Heart right ventricle (tissue), 16 donors: ENCODE measurements around the gene STARD7. TPM values are rescaled to one million over a fixed set of nuclear protein-coding genes. Genes with fewer than 3 reads are reported as not detected.
"Not testable (repeated sequence)": the region's sequence is repeated elsewhere in the genome, so short reads cannot be mapped to it uniquely, and the experiment has no call there.

Experiments
- ATAC-seq, 8 donors: fragments of 200-7000 bp; cut with Tn5 transposase; one replicate each; pipeline ENCODE4 v1.9.1; 2020; ENCODE audit warnings: mild to moderate bottlenecking in 8 of 8, moderate library complexity in 8 of 8, moderate number of reproducible peaks in 1 of 8
- DNase-seq, 2 donors: peaks; one replicate each; pipeline ENCODE4 v3.0.0-alpha.2; 2020
- H3K27ac ChIP-seq, 10 donors: fragments of 200-600 bp; sonication (generic) in 2 of 10; one replicate each; pipeline versions ENCODE4 v1.5.0 to v1.8.0; 2020 to 2022; ENCODE audit warnings: mild to moderate bottlenecking in 3 of 10
- H3K27me3 ChIP-seq, 7 donors: fragments of 200-600 bp; one replicate each; pipeline ENCODE4 v1.8.0; 2021 to 2022; ENCODE audit warnings: mild to moderate bottlenecking in 2 of 7
- H3K36me3 ChIP-seq, 9 donors: fragments of 200-600 bp; sonication (generic) in 1 of 9; one replicate each; pipeline versions ENCODE4 v1.5.0 to v1.8.0; 2020 to 2022; ENCODE audit warnings: mild to moderate bottlenecking in 2 of 9
- H3K4me1 ChIP-seq, 9 donors: fragments of 200-600 bp; sonication (generic) in 1 of 9; one replicate each; pipeline versions ENCODE4 v1.5.0 to v1.8.0; 2020 to 2022; ENCODE audit warnings: mild to moderate bottlenecking in 4 of 9
- H3K4me3 ChIP-seq, 10 donors: fragments of 200-600 bp; sonication (generic) in 2 of 10; one replicate each; pipeline versions ENCODE4 v1.5.0 to v1.8.0; 2020 to 2022; ENCODE audit warnings: mild to moderate bottlenecking in 7 of 10, moderate library complexity in 2 of 10
- H3K9me3 ChIP-seq, 11 donors: fragments of 200-600 bp in 10 of 11; sonication (generic) in 2 of 11; one replicate each; pipeline versions ENCODE4 v1.5.0 to v1.8.0; 2013 to 2022; ENCODE audit warnings: mild to moderate bottlenecking in 2 of 11, control low read depth in 1 of 11, moderate library complexity in 1 of 11
- WGBS, 2 donors: extraction: QIAGEN DNeasy Blood & Tissue Kit; methylation state at CpG; one replicate each; pipeline ENCODE4 v1.1.7; 2013; ENCODE audit warnings: inconsistent platforms in 1 of 2; 5-methylcytosine and 5-hydroxymethylcytosine counted together
- intact Hi-C, 10 donors: fragments of 100-400 bp; cut with DNase I; formaldehyde crosslinking; loops; one replicate each; pipeline versions ENCODE4 v1.11.1 to v1.14.2; 2022
- polyA plus RNA-seq, 2 donors: library from polyadenylated mRNA; stranded (reverse); fragments of 200-250 nt; gene quantifications; one replicate each; pipeline ENCODE4 v1.2.3, GENCODE V29; 2013
- total RNA-seq, 10 donors: library from RNA; stranded (reverse); fragmentation: NEBNext Ultra II Directional in 3 of 10; extraction: Animal tissue kit (Norgen Biotek cat#: 25700) in 3 of 10; gene quantifications; one replicate each; pipeline versions ENCODE4 v1.2.1 to v1.2.4, GENCODE V29; 2021 to 2023
- TF ChIP-seq, protein P1 (sequence below), 9 donors: fragments of 200-600 bp; sonication (generic) in 2 of 9; IDR thresholded peaks; one replicate each; pipeline versions ENCODE4 v1.5.0 to v1.8.0; 2021 to 2022; ENCODE audit warnings: antibody characterized with exemption in 9 of 9, mild to moderate bottlenecking in 5 of 9, moderate library complexity in 1 of 9
- donor health status: Arrhythmogenic right ventricular cardiomyopathy.
- donor health status: ischemic (EF 13 %, LVEDD 7.1; RV severe dilation, severe dysfunction).
- donor health status: healthy with polysubstance abuse.
- donor health status: DM: no; HTN: yes; CAD: no.
- donor health status: DM: no; HTN: no; CAD: no.
- donor health status: ischemic (EF 25% LVEDD 6.9; RV normal size, moderate dysfunction).
- donor health status: ischemic (EF 25% LVEDD 5.7; RV mildly dilated, moderate dysfunction).
- donor health status: healthy.
- donor health status: DM: yes; HTN: yes; CAD: no.
- donor health status: Ischemic cardiomyopathy.
- donor health status: ischemic (EF 35%, LVEDD 5.7; RV mildly dilated, moderate dysfunction).
- donor health status: nonischemic (EF 11% LVEDD 7.7; RV severe dilation, severe dysfunction).
- donor health status: DM: yes; HTN: yes; CAD: no.
- donor health status: PGD.
- donor health status: ischemic (EF 29% LVEDD 5.4; RV normal size, mild dysfunction).
- donor health status: nonischemic (EF 23%, LVEDD 6.1; RV moderate dilation, normal function).

Gene STARD7
- total and polyA plus RNA-seq, 12 donors = 50.8 to 397 (median 191) TPM

DNA sequence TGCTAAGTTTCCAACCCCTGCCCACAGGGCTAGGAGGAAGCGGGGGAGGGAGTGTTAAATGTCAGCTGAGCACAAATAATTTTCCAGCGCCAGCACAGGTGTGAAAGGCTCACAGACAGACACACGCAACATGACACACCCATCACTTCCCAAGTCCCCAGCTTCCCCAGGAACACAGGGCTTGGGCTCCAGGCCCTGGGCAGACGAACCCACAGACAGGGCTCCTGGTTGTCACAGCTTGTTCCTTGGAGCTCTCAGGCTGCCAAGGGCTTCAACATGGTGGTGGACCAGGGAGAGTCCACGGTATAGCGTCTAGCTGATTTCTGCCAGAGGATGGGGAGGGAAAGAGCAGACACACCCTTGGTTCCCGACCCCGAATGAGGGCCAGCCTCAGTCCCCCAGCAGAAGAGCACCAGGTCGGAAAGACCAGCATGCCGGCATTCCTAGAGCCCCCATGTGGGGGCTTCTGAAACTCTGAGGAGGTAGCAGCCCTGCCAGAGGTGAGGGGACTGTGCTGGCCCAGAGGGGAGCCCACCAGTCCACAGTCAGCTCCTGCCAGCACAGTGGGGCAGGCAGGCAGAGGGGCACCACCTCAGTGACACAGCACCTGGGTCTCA, 65.3 kb downstream of the STARD7 start:
- intact Hi-C loops = loop anchor here in 5 of 10 donors (5.0 to 10.0 kb wide), 4 partner anchors 51 to 371 kb away; partner anchors contain the start of genes CIAO1 (in 2 of the 5) and TMEM127 (in 2 of the 5)
- Histone ChIP-seq H3K4me1 (peaks cover 0 to 54% (median 37%) of the 10 kb centered on the region in 9 donors), H3K4me3 (peak overlapping the region in 1 of 10 donors; percentile 68), H3K36me3 (peaks cover 0 to 9% (median 0%) of the 10 kb centered on the region in 9 donors), H3K9me3 (no peaks in the 10 kb centered on the region), H3K27ac (peak overlapping the region in 1 of 10 donors; percentile 89), H3K27me3 (peaks cover 0 to 5% (median 0%) of the 10 kb centered on the region in 7 donors)
- 86 to 92% methylated on average over 10 of the region's 10 CpGs for WGBS, 2 donors
- ATAC-seq (no peak), DNase-seq (no peak)
- TF ChIP-seq, protein P1, sequence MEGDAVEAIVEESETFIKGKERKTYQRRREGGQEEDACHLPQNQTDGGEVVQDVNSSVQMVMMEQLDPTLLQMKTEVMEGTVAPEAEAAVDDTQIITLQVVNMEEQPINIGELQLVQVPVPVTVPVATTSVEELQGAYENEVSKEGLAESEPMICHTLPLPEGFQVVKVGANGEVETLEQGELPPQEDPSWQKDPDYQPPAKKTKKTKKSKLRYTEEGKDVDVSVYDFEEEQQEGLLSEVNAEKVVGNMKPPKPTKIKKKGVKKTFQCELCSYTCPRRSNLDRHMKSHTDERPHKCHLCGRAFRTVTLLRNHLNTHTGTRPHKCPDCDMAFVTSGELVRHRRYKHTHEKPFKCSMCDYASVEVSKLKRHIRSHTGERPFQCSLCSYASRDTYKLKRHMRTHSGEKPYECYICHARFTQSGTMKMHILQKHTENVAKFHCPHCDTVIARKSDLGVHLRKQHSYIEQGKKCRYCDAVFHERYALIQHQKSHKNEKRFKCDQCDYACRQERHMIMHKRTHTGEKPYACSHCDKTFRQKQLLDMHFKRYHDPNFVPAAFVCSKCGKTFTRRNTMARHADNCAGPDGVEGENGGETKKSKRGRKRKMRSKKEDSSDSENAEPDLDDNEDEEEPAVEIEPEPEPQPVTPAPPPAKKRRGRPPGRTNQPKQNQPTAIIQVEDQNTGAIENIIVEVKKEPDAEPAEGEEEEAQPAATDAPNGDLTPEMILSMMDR (IDR thresholded peaks at IDR 0.05) = no peak

DNA sequence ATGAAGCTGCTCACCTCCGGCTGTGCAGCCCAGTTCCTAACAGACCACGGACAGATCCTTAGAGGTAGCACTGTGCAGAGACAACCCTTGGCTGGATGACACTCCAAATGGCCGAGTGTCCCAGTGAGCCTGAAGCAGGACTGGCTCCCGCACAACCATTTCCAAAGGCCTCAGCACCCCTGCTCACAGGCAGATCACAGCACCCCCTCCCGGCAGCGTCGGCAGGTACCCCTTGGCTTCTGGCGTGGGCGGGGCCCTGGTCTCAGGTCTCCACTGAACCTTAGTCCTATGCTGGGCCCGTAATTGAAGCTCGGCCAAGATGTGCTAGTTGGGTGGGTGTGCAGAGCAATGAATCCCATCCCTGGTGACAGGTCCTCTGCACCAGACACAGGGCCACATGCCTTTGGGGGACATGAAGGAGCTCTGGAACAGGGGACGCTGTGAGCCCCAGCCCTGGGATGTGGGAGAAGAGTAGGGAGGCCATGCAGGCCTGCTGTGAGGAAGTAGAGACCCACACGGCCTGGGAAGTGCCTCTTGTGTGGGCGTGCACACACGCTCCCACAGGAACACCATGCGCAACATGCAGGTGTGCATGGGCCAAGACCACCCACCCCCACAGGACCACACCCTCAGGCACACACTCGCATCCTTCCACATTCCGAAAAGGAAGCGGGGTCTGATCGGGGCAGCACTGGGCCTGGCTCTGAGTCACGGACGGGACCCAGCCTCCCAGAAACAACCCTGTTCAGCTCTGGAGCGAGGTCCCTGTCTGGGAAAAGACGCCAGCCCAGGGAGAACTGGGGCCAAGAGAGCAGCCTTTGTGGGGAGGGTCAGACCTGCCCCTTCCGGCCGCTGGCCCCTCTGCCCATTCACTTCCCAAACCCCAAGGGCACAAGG, 66.2 kb downstream of the STARD7 start:
- Histone ChIP-seq H3K36me3 (peaks cover 0 to 9% (median 0%) of the 10 kb centered on the region in 9 donors), H3K27ac (no peak overlapping the region)
- WGBS, 2 donors = 82 to 85% methylated on average over 26 of the region's 26 CpGs

DNA sequence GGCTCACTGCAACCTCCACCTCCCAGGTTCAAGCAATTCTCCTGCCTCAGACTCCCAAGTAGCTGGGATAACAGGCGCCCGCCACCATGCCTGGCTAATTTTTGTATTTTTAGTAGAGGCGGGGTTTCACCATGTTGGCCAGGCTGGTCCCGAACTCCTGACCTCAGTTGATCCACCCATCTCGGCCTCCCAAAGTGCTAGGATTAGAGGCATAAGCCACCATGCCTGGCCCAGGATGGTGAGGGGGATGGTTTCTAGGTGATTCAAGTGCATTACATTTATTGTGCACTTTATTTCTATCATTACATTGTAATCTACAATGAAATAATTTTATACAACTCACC, 67.0 kb downstream of the STARD7 start:
- Histone ChIP-seq H3K27me3 (peaks cover 0 to 15% (median 0%) of the 10 kb centered on the region in 7 donors), H3K4me1 (peaks cover 0 to 36% (median 22%) of the 10 kb centered on the region in 9 donors)
- not testable (repeated sequence) for H3K27ac ChIP-seq, H3K4me3 ChIP-seq, DNase-seq, H3K36me3 ChIP-seq, ATAC-seq, H3K9me3 ChIP-seq
- intact Hi-C loops = loop anchor here in 5 of 10 donors (5.0 to 10.0 kb wide), 4 partner anchors 53 to 373 kb away; partner anchors contain the start of genes CIAO1 (in 2 of the 5) and TMEM127 (in 2 of the 5)
- 97% methylated on average over 5 of the region's 5 CpGs for WGBS, 2 donors

More for the DNA sequence above, 66.2 kb downstream of the STARD7 start:
- DNase-seq = peak in 1 of 2 donors; percentile 8
- peaks cover 0 to 45% (median 31%) of the 10 kb centered on the region in 9 donors for H3K4me1 ChIP-seq
- intact Hi-C loops = loop anchor here in 5 of 10 donors (5.0 to 10.0 kb wide), 4 partner anchors 52 to 372 kb away; partner anchors contain the start of genes CIAO1 (in 2 of the 5) and TMEM127 (in 2 of the 5)
- ATAC-seq = no peak
- peaks cover 0 to 11% (median 0%) of the 10 kb centered on the region in 7 donors for H3K27me3 ChIP-seq
- TF ChIP-seq, protein P1 (IDR thresholded peaks at IDR 0.05) = no peak
- H3K4me3 ChIP-seq = peak overlapping the region in 1 of 10 donors; percentile 68
- no peaks in the 10 kb centered on the region for H3K9me3 ChIP-seq

DNA sequence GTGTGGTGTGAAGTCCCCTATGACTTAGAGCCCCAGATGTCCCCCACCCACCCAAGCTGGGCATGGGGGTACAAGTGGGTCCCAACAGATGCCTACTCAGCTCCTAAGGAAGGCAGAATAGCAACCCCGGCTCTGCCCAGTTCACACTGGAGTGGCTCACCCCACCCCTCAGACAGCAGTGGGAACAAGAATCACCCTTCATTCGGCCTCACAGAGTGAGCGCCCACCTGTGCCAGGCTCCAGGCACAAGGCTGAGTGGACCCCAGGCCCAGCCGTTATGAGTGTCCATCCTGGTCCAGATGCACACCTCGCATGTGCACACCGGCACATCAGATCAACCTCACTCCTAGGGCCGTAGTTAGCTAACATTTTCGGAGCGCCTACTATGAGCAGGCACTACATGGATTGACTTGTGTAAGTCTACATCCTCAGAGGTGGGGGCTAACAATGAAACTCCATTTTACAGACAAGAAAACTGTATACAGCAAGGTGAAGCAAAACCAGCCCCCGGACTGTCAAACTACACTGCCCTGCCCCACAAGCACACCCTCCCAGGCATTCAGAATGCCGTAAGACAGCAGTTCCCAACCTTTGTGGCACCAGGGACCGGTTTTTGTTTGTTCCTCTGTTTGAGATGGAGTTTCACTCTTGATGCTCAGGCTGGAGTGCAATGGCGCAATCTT, 67.5 kb downstream of the STARD7 start:
- Histone ChIP-seq H3K36me3 (peaks cover 0 to 9% (median 0%) of the 10 kb centered on the region in 9 donors), H3K27me3 (peaks cover 0 to 15% (median 0%) of the 10 kb centered on the region in 7 donors), H3K4me1 (peaks cover 0 to 31% (median 17%) of the 10 kb centered on the region in 9 donors), H3K4me3 (no peak overlapping the region), H3K27ac (no peak overlapping the region), H3K9me3 (no peaks in the 10 kb centered on the region)
- TF ChIP-seq, protein P1 (IDR thresholded peaks at IDR 0.05) = no peak
- no peak for ATAC-seq
- DNase-seq = peak in 1 of 2 donors; percentile 2
- WGBS, 2 donors = 95 to 96% methylated on average over 13 of the region's 13 CpGs
- intact Hi-C loops = loop anchor here in 5 of 10 donors (5.0 to 10.0 kb wide), 4 partner anchors 54 to 374 kb away; partner anchors contain the start of genes CIAO1 (in 2 of the 5) and TMEM127 (in 2 of the 5)
